ENCODE results near the gene TFDP3.

DNA sequence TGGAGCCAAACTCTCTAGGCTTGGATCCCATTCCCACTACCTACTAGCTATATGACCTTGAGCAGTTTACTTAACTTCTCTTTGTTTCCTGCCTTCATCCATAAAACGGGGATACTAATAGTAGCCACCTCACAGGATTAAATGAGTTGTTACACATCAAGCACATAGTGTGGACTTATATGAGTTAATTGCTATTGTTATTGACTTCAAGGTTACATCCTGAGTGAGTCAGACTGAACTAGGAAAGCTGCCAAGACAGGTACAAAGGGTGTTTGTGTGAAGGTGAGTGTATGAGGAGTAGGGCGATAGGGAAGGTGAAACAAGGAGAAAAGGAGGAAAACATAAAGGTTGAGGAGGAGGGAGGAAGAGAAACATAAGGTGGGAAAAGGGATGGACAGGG is 32.2 kb downstream of the TFDP3 start:
- no peak for TF ChIP-seq POLR2AphosphoS5 (IDR thresholded peaks at IDR 0.05; ENCODE audit: low read depth, low read length)
- TF ChIP-seq, protein P1, sequence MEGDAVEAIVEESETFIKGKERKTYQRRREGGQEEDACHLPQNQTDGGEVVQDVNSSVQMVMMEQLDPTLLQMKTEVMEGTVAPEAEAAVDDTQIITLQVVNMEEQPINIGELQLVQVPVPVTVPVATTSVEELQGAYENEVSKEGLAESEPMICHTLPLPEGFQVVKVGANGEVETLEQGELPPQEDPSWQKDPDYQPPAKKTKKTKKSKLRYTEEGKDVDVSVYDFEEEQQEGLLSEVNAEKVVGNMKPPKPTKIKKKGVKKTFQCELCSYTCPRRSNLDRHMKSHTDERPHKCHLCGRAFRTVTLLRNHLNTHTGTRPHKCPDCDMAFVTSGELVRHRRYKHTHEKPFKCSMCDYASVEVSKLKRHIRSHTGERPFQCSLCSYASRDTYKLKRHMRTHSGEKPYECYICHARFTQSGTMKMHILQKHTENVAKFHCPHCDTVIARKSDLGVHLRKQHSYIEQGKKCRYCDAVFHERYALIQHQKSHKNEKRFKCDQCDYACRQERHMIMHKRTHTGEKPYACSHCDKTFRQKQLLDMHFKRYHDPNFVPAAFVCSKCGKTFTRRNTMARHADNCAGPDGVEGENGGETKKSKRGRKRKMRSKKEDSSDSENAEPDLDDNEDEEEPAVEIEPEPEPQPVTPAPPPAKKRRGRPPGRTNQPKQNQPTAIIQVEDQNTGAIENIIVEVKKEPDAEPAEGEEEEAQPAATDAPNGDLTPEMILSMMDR (IDR thresholded peaks at IDR 0.05), result no peak

All from Panc1 (cell line).